Motor neuron (in vitro differentiated cells): ENCODE data around the gene JAML. TPM values are rescaled to one million over a fixed set of nuclear protein-coding genes. Genes with fewer than 3 reads are reported as not detected.

Source experiments
- ATAC-seq, 8 experiments: fragments of 200-7000 bp; cut with Tn5 transposase; replicated peaks in 6 of 8; 2 replicates each; pipeline ENCODE4 v1.8.0; 2021; ENCODE audit warnings: mild to moderate bottlenecking in 8 of 8, moderate library complexity in 8 of 8
- H3K27ac ChIP-seq, 2 donors: fragments of 250-450 bp; sonication (Bioruptor Pico); 2 replicates each; pipeline ENCODE4 v1.9.0; 2021; ENCODE audit warnings: antibody characterized with exemption in 2 of 2, mild to moderate bottlenecking in 2 of 2, moderate library complexity in 1 of 2
- H3K4me1 ChIP-seq, 2 donors: fragments of 250-450 bp; sonication (Bioruptor Pico); replicated peaks in 1 of 2; 2 replicates each; pipeline ENCODE4 v1.6.1; 2021; ENCODE audit warnings: antibody characterized with exemption in 2 of 2, mild to moderate bottlenecking in 2 of 2, moderate library complexity in 1 of 2
- H3K4me3 ChIP-seq, 5 donors: fragments of 250-450 bp; sonication (Bioruptor Pico); 2 replicates each; pipeline ENCODE4 v1.9.0; 2021; ENCODE audit warnings: antibody characterized with exemption in 5 of 5, mild to moderate bottlenecking in 5 of 5, moderate library complexity in 4 of 5
- WGBS, 10 experiments: fragments of 450-650 bp; shearing (Covaris generic); methylation state at CpG; one replicate each; pipeline ENCODE4 v1.0.0; 2022; 5-methylcytosine and 5-hydroxymethylcytosine counted together
- in situ Hi-C, 9 experiments: fragments of 400-800 bp; cut with MboI; loops; one replicate each; pipeline ENCODE4 v1.15.0; 2021; ENCODE audit warnings: low sequenced_read_pairs in 9 of 9, low pct_unique_long_range_greater_than_20kb in 2 of 9; ENCODE audit not compliant: unreplicated experiment in 9 of 9
- total RNA-seq, 8 experiments: library from RNA; unstranded; fragments of 300-600 nt; gene quantifications; 2 replicates each; pipeline versions ENCODE4 v1.2.3 to v1.2.4, GENCODE V29; 2022

Gene JAML
- total RNA-seq, 8 experiments from 2014 or later, result 0.13 to 3.1 (median 1.4) TPM; not detected in 1

DNA sequence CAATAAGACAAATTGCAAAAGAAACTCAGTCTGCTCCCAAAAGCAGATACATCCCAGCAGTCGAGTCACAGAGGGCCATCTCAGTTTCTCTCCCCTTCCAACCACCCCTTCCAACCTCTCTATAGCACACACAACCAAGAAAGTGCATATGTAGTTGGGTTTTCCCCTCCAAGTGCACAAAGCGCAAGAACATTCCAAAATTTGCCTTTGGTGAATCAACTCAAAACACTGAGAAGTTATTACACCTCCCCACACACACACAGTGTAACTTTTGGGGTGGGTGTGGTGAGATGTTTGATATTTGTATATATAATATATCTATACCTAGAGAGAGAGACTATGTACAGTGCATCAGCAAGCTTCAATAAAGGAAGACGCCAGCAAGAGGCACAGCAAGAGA, 62.0 kb downstream of the JAML start:
- in situ Hi-C loops, result no loop called here
- 20 to 100% (median 100%) methylated on average over 1 to 3 of the region's 3 CpGs; no CpG with 5 or more reads in 5 of the 10 experiments for WGBS, 10 experiments
- ATAC-seq, result no peak
- H3K4me1 ChIP-seq, result no peaks in the 10 kb centered on the region
- no peak overlapping the region for H3K27ac ChIP-seq
- H3K4me3 ChIP-seq, result no peak overlapping the region

DNA sequence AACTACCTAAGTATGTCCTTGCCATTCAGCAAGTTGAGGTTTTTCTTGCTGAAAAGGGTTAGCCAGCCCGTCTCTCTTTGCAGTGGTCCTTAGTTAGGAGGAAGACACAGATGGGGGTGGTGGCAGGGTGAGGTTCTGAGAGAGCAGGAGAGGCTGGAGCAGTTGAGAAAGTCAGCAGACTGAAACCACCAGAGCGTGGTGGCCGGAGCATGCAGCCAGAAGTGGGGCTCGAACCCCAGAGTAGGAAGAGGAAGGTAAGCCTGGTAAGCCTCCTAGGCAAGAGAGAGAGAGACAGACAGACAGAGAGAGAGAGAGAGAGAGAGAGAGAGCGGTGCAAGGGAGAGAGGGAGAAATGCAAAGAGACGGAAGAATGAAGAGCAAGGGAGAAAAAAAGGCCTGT, 63.0 kb downstream of the JAML start:
- 22 to 90% (median 44%) methylated on average over 2 to 5 of the region's 6 CpGs; no CpG with 5 or more reads in 1 of the 10 experiments for WGBS, 10 experiments
- H3K27ac ChIP-seq, result no peak overlapping the region
- H3K4me3 ChIP-seq, result no peak overlapping the region
- no peak for ATAC-seq
- in situ Hi-C loops, result no loop called here
- H3K4me1 ChIP-seq, result no peaks in the 10 kb centered on the region

DNA sequence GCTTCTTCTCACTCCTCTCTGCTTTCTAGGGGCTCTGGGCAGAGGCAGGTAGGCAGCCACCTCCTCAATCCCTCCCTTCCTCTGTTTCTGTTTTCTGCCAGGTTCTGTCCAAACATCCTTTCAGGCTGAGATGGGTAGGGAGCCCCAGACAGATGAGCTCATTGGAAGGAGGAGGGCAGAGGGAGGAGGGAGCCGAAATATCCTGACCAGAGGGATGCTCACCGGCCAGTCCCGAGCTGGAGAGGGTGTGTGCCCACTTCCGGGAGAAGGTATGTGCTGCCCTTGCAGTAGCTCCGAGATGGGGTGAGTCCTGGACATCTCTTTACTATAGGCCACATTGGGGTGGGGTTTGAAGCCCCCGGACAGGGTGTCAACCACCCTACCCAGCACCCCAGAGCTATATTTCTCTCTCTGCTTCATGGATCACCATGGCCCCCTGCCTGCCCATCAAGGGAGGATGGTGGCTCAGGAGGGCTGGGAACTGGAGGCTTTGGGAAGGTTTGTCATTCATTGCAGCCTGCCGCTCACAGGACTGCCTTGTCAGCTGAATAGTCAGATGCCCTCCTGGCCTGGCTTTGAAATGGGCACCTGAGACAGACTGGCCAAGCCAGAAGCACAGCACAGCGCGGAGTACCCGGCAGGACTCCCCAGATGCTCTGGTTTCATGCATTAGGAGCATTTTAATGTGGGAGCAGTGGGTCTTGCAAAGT, 67.5 kb downstream of the JAML start:
- ATAC-seq, result no peak
- no peak overlapping the region for H3K27ac ChIP-seq
- peaks cover 0 to under 1% of the 10 kb centered on the region in 2 donors for H3K4me1 ChIP-seq
- in situ Hi-C loops, result no loop called here
- H3K4me3 ChIP-seq, result no peak overlapping the region
- 0 to 41% (median 17%) methylated on average over 2 to 10 of the region's 10 CpGs; no CpG with 5 or more reads in 5 of the 10 experiments for WGBS, 10 experiments

DNA sequence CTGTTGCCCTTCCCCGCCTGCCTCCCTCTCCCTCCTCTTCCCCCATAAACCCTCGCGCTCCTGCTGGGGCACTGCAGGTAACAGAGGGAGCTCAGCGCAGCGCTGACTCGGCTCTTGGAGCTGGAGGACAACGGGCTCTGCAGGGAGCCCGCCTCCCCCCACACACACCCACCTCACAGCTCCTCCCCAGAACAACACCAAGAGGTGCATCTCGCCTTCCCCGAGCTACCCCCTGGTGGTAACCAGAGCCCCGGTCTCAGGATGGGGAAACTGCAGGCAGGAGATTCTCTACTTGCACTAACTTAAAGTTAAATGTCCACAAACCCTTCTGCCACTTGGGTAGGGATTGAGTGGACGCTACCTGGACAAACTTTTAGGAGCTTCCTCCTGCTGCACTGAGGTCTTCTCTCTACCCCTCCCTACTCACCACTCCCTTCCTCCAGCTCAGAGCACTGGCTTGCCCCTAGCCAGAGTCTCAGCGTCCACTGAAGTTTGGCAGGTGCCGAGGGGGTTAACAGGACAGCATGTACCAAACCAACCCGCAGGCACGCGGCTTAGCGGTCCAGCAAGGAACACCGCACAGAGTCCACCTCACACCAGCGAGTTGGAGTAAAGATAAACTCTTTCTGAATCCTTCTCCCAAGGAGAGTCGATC, 68.2 kb downstream of the JAML start:
- H3K27ac ChIP-seq, result no peak overlapping the region
- in situ Hi-C loops, result no loop called here
- peak in 1 of 8 experiments; percentile 18 for ATAC-seq
- 0 to 17% (median 4%) methylated on average over 2 to 9 of the region's 21 CpGs; no CpG with 5 or more reads in 4 of the 10 experiments for WGBS, 10 experiments
- no peak overlapping the region for H3K4me3 ChIP-seq
- peaks cover 0 to 4% of the 10 kb centered on the region in 2 donors for H3K4me1 ChIP-seq

DNA sequence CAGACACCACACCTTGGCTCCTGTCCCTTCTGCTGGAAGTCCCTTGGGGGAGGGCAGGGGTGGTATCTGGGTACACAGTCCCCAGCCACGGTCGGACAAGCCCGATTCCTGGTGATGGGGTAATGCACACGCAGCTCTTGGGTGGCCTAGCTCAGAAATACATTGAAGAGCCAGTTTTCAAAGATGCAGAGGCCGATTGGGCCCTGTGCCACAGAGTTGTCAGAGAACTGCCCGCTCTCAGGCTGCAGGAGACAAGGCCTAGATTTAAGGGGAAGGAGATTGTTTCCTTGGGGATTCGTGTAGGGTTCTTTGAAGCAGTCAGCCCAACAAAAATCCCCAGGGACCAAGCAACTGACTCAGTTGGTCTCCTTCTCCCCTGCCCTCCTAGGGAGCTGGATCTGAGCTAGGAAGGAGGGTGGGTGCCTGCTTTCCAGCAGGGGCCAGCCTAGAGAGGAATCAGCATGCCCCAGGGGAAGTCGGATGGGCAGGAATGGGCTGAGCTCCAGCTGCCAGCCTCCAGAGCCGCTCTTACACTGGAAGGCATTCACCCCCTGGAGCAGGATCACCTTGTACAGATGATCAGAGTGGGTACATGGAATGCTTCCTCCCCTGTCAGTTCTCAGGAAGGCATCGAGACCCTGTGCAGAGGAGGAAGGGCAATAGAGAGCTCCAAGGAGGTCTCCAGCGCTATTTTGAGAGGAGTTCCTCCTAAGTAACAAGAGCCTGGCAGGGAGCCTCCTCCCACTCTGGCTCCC, 68.9 kb downstream of the JAML start:
- ATAC-seq, result no peak
- 0 to 80% (median 40%) methylated on average over 1 to 9 of the region's 11 CpGs; no CpG with 5 or more reads in 1 of the 10 experiments for WGBS, 10 experiments
- Histone ChIP-seq H3K4me1 (peaks cover 0 to 4% of the 10 kb centered on the region in 2 donors), H3K27ac (no peak overlapping the region), H3K4me3 (no peak overlapping the region)
- in situ Hi-C loops, result no loop called here

DNA sequence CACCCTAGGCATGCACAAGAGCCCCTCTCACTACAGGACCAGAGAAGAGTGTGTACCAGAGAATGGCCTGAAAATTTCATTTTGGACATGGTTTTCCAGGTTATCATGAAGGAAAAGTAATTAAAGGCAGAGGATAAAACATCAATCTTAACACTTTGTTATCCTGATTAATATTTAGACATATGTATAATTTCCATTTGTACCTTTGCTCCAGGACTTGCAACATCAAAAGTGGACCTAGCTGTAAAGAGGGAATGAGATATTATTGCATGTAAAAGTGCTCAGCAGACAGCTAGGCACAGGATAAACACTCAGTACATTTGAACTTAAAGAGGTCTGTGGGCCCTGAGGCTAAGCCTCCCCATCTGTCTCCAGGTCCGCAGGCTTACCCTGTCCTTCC, 70.2 kb downstream of the JAML start:
- Histone ChIP-seq H3K27ac (no peak overlapping the region), H3K4me3 (no peak overlapping the region), H3K4me1 (peaks cover 0 to 4% of the 10 kb centered on the region in 2 donors)
- no peak for ATAC-seq
- in situ Hi-C loops, result no loop called here
- 40 to 67% methylated on average over 1 of the region's 1 CpG; no CpG with 5 or more reads in 8 of the 10 experiments for WGBS, 10 experiments

DNA sequence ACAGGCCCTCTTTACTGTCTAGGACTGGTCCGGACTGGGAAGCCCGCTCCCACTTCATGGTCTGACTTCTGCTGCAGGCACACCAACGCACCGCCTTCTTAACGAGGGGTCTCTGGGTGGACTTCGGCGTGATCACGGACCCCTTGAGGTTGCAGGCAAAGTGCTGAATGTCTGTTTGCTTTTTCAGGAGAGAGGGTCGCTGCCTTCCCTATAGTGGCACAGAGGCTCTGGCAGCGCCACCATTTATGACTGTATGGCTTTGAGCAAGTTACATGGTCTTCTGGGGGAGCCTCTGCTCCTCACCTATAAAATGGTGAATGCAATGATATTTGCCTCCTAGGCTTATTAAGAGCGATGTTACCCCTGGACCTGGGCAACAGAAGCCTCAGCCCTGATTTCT, 70.8 kb downstream of the JAML start:
- in situ Hi-C loops, result no loop called here
- H3K4me1 ChIP-seq, result peaks cover 0 to 4% of the 10 kb centered on the region in 2 donors
- H3K4me3 ChIP-seq, result no peak overlapping the region
- H3K27ac ChIP-seq, result no peak overlapping the region
- 62 to 100% (median 94%) methylated on average over 1 to 3 of the region's 11 CpGs; no CpG with 5 or more reads in 4 of the 10 experiments for WGBS, 10 experiments
- ATAC-seq, result no peak

DNA sequence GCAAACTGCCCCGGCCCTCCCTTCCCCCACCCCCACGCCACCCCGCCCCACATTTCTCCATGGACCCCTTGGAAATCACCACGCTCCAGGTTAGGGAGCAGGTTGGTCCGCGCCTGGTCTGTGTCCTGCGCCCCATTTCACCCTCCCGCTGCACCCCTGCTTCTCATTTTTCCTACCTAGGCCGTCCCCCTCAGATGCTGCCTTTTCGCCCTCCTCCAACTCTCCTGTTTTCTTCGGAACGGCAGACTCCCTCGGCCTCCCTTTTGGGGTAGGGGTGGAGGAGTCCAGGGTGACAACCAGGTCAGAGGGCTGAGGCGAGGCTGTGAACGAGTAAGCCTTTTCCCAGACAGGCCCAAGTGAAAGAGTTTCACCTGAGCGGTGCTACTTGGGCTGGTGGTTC, 71.3 kb downstream of the JAML start:
- peak overlapping the region; percentile 40 to 60 (median 41) for H3K4me3 ChIP-seq
- no peak for ATAC-seq
- in situ Hi-C loops, result no loop called here
- 10 to 100% (median 62%) methylated on average over 1 to 5 of the region's 16 CpGs; no CpG with 5 or more reads in 6 of the 10 experiments for WGBS, 10 experiments
- peaks cover 0 to 4% of the 10 kb centered on the region in 2 donors for H3K4me1 ChIP-seq
- no peak overlapping the region for H3K27ac ChIP-seq

DNA sequence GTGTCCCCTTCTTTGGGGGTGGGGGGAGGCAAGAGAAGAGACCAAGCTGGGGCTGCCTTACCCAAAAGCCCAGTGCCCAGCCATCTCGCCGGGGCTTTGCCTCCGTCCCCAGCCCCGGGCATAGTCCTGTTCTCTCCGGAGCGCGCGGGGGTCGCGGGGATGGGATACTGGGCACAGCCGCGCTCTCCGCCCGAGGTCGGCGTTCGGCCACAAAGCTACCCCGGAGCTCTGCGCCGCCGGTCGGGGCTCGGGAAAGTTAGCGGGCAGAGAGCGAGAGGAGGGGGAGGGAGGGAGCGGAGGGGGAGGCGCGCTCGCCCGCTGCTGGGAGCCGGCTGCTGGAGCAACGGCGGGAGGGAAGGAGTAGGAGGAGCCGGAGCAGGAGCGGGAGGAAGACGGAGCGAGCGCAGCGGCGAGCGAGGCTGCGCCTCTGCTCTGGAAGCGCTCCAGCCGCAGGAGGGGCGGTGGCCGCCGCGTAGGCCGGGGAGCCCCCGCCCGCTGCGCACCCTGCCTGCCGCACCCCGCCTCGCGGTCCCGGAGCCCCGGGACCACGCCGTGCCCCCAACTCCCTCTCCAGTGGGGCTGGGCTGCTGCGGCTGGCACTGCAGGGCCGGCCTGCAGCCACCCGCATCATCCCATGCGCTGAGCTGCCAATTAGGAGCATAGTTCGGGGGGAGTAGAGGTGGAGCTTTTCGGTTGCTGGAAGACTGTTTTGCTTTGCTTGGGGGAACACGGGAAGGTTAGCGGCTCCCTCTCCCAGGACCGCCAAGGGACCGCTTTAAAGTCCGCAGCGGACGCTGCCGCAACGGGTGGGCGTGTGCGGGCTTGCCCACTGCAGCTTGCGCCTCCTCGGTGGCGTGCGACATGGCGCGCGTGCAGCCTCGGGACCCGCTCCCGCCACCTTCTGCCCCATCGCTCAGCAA, 72.0 kb downstream of the JAML start, which contains the start of gene SCN4B:
SCN4B (minus strand) TSS at position 272 of the 920 bp plus-strand sequence; CDS start at position 122, 150 bp downstream.
- Histone ChIP-seq H3K27ac (no peak within 1 kb of the TSS), H3K4me1 (peaks cover 0 to 4% of the 10 kb centered on the region in 2 donors), H3K4me3 (peak within 1 kb of the TSS; percentile 40 to 60 (median 41))
- ATAC-seq, result peak; percentile 89 to 96 (median 94)
- 0% methylated on average over 2 of the region's 88 CpGs; no CpG with 5 or more reads in 9 of the 10 experiments for WGBS, 10 experiments
- in situ Hi-C loops, result no loop called here

DNA sequence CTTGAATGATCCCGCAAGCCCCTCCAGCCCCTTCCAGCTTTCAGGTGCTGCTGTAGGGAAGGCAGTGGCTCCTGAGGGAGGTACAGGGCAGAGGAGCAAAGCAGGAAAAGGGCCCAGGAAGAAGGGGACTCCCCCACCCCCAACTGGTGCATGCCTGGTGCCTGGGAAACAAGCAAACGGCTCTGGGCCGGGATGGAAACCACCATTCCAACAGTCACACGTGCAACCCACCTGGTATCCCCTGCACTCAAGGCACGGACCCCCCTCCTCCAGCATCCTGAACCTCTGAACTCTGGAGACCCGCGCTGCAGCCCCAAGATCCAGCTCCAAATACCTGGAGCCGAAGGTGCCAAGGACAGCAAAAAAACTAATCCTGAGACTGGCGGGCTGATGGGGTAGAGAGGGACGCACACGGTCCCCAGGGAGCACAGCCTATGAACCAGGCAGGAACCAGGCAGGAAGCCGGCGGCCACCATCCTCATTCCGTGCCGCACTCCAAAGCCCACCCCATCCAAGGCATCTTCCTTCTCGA, 72.7 kb downstream of the JAML start:
- peak in 5 of 8 experiments; percentile 15 to 39 (median 27) for ATAC-seq
- peaks cover 0 to 4% of the 10 kb centered on the region in 2 donors for H3K4me1 ChIP-seq

DNA sequence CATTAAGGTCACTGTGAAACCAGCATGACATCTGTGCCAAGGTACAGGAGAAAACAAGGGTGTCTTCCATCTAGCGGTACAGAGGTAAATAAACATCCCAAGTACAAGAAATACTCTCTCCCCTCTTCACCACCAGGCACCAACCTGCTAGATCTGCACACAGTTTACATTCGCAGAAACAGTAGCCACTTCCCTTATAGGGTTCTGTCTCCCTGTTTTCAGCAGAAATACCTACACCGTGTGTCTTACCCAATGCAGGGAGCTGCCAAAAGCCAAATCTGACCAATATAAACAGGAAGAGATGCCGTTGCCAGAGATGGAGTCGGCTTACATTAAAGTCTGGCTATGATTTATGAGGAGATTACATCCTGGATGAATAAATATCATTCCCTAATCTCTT, 73.4 kb downstream of the JAML start:
- in situ Hi-C loops, result no loop called here
- H3K4me1 ChIP-seq, result peaks cover 0 to 4% of the 10 kb centered on the region in 2 donors
- WGBS, 10 experiments, result 33 to 83% (median 63%) methylated on average over 1 to 5 of the region's 5 CpGs; no CpG with 5 or more reads in 3 of the 10 experiments

More for the DNA sequence above, 72.7 kb downstream of the JAML start:
- whole genome bisulfite sequencing, 10 experiments, result 0 to 100% (median 30%) methylated on average over 1 to 7 of the region's 16 CpGs; no CpG with 5 or more reads in 3 of the 10 experiments
- Histone ChIP-seq H3K4me3 (peak overlapping the region; percentile 40 to 60 (median 41)), H3K27ac (no peak overlapping the region)
- in situ Hi-C loops, result no loop called here

DNA sequence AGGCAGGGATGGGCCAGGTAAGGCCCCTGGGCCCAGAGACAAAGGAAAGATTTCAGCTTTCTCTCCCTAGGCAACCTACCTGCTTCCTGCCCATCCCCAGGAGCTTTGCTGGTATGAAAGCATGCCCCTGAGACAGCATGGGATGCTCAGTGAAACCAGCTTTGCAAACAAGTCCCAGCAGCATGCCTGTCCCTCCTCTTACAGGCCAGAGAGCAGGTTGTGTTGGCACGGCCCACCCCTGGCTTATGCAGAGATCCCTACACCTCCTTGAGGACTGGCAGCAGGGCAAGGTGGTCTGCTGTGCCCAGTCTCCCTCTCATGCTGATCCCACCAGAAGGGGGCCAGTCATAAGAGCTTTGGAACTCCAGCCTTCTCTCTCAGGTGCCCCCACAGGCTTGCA, 75.3 kb downstream of the JAML start:
- no peak for ATAC-seq
- Histone ChIP-seq H3K4me1 (peaks cover 0 to 4% of the 10 kb centered on the region in 2 donors), H3K27ac (no peak overlapping the region), H3K4me3 (no peak overlapping the region)
- in situ Hi-C loops, result no loop called here
- WGBS, 10 experiments, result 40% methylated on average over 1 of the region's 1 CpG; no CpG with 5 or more reads in 9 of the 10 experiments

More for the DNA sequence above, 73.4 kb downstream of the JAML start:
- no peak for ATAC-seq
- Histone ChIP-seq H3K4me3 (no peak overlapping the region), H3K27ac (no peak overlapping the region)
